Adrenal gland (tissue), 5 donors: ENCODE data around the gene SRCIN1.

Source experiments
- POLR2A ChIP-seq, 2 donors: fragments of 450-650 bp; IDR thresholded peaks; one replicate each; pipeline ENCODE4 v1.6.1; 2017; ENCODE audit warnings: antibody characterized with exemption in 2 of 2, mild to moderate bottlenecking in 2 of 2, moderate library complexity in 1 of 2
- TF ChIP-seq, protein P1 (sequence below), 6 experiments: fragments of 450-650 bp in 4 of 6; fragments of 200-600 bp in 2 of 6; sonication (generic) in 1 of 6; IDR thresholded peaks; 1 replicate in 5 of 6; 2 replicates in 1 of 6; pipeline versions ENCODE4 v1.5.1 to v1.8.0; 2016 to 2021; ENCODE audit warnings: antibody characterized with exemption in 6 of 6, mild to moderate bottlenecking in 2 of 6, moderate library complexity in 1 of 6
- donor health status: DM: no; HTN: no; CAD: no.

DNA sequence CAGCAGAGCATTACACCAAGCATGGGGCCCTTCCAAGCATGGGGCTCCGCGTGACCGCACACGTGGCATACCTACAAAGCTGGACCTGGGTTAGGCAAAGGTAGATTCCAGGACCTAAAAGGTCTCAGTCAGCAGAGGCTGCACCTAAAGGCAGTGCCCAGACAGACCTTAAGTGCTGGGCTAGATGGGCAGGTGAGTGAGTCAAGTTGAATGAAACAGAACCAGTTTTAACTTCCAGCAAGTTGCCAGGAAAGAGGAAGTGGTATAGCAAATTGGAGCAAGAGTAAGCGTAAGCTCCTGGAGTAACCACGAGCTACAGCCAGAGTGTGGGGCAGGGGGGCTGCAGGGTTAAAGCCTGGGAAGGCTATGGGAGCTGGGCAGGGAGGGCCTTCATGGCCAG is 49.5 kb downstream of the SRCIN1 start:
- TF ChIP-seq, protein P1, sequence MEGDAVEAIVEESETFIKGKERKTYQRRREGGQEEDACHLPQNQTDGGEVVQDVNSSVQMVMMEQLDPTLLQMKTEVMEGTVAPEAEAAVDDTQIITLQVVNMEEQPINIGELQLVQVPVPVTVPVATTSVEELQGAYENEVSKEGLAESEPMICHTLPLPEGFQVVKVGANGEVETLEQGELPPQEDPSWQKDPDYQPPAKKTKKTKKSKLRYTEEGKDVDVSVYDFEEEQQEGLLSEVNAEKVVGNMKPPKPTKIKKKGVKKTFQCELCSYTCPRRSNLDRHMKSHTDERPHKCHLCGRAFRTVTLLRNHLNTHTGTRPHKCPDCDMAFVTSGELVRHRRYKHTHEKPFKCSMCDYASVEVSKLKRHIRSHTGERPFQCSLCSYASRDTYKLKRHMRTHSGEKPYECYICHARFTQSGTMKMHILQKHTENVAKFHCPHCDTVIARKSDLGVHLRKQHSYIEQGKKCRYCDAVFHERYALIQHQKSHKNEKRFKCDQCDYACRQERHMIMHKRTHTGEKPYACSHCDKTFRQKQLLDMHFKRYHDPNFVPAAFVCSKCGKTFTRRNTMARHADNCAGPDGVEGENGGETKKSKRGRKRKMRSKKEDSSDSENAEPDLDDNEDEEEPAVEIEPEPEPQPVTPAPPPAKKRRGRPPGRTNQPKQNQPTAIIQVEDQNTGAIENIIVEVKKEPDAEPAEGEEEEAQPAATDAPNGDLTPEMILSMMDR (IDR thresholded peaks at IDR 0.05), result no peak
- TF ChIP-seq POLR2A (IDR thresholded peaks at IDR 0.05), result no peak
